ENCODE measurements around the gene ADD1. TPM values are rescaled to one million over a fixed set of nuclear protein-coding genes. Genes with fewer than 3 reads are reported as not detected.
"Not testable (repeated sequence)": the region's sequence is repeated elsewhere in the genome, so short reads cannot be mapped to it uniquely, and the experiment has no call there.

Gene ADD1
- polyA plus RNA-seq, 4 donors = 158 to 262 (median 177) TPM

- H3K9me3 ChIP-seq (ENCODE audit: control insufficient read depth in 2 of 2, insufficient read depth in 1 of 2, low read depth in 1 of 2, low read length in 1 of 2) = peaks cover 0 to 2% of the 10 kb centered on the region in 2 donors
- FAIRE-seq (no peak), DNase-seq (no peak)
- WGBS, 3 donors = 95 to 96% (median 96%) methylated on average over 16 of the region's 16 CpGs
- no peak overlapping the region for H3K4me3 ChIP-seq (ENCODE audit: low read depth in 1 of 3, low read length in 3 of 3)
- H3K27me3 ChIP-seq (ENCODE audit: control insufficient read depth in 3 of 3, insufficient read depth in 3 of 3, low read length in 3 of 3) = no peaks in the 10 kb centered on the region
- H3K27ac ChIP-seq (ENCODE audit: low read depth in 1 of 3, low read length in 2 of 3) = no peak overlapping the region
- peaks cover 0 to 7% (median 0%) of the 10 kb centered on the region in 3 donors for H3K4me1 ChIP-seq (ENCODE audit: control insufficient read depth in 3 of 3, insufficient read depth in 2 of 3, low read depth in 1 of 3, low read length in 2 of 3)
- H3K36me3 ChIP-seq (ENCODE audit: control insufficient read depth in 3 of 3, insufficient read depth in 2 of 3, low read depth in 1 of 3, low read length in 3 of 3) = peaks cover 10 to 81% (median 13%) of the 10 kb centered on the region in 3 donors
Observed at GRCh38 chr4:2950221-2950989, 106.8 kb downstream of the ADD1 start.

- no peaks in the 10 kb centered on the region for H3K27me3 ChIP-seq (ENCODE audit: control insufficient read depth in 3 of 3, insufficient read depth in 3 of 3, low read length in 3 of 3)
- WGBS, 3 donors = 74 to 87% (median 77%) methylated on average over 6 of the region's 6 CpGs
- FAIRE-seq (no peak), DNase-seq (no peak)
- peaks cover 0 to 2% of the 10 kb centered on the region in 2 donors for H3K9me3 ChIP-seq (ENCODE audit: control insufficient read depth in 2 of 2, insufficient read depth in 1 of 2, low read depth in 1 of 2, low read length in 1 of 2)
- no peaks in the 10 kb centered on the region for H3K4me1 ChIP-seq (ENCODE audit: control insufficient read depth in 3 of 3, insufficient read depth in 2 of 3, low read depth in 1 of 3, low read length in 2 of 3)
- H3K4me3 ChIP-seq (ENCODE audit: low read depth in 1 of 3, low read length in 3 of 3) = no peak overlapping the region
- peaks cover 13 to 73% (median 14%) of the 10 kb centered on the region in 3 donors for H3K36me3 ChIP-seq (ENCODE audit: control insufficient read depth in 3 of 3, insufficient read depth in 2 of 3, low read depth in 1 of 3, low read length in 3 of 3)
- H3K27ac ChIP-seq (ENCODE audit: low read depth in 1 of 3, low read length in 2 of 3) = no peak overlapping the region
Observed at GRCh38 chr4:2953496-2953895, 109.9 kb downstream of the ADD1 start.

GRCh38 chr4:2954358-2955185 is 110.9 kb downstream of the ADD1 start:
- Histone ChIP-seq H3K4me3 (ENCODE audit: low read depth in 1 of 3, low read length in 3 of 3) (no peak overlapping the region), H3K9me3 (ENCODE audit: control insufficient read depth in 2 of 2, insufficient read depth in 1 of 2, low read depth in 1 of 2, low read length in 1 of 2) (peaks cover 0 to 1% of the 10 kb centered on the region in 2 donors), H3K27me3 (ENCODE audit: control insufficient read depth in 3 of 3, insufficient read depth in 3 of 3, low read length in 3 of 3) (no peaks in the 10 kb centered on the region), H3K4me1 (ENCODE audit: control insufficient read depth in 3 of 3, insufficient read depth in 2 of 3, low read depth in 1 of 3, low read length in 2 of 3) (no peaks in the 10 kb centered on the region), H3K27ac (ENCODE audit: low read depth in 1 of 3, low read length in 2 of 3) (peak overlapping the region in 1 of 3 donors; percentile 63), H3K36me3 (ENCODE audit: control insufficient read depth in 3 of 3, insufficient read depth in 2 of 3, low read depth in 1 of 3, low read length in 3 of 3) (peaks cover 12 to 68% (median 14%) of the 10 kb centered on the region in 3 donors)
- DNase-seq = no peak
- no peak for FAIRE-seq
- WGBS, 3 donors = 84 to 95% (median 84%) methylated on average over 33 of the region's 33 CpGs

- not testable (repeated sequence) for H3K27ac ChIP-seq (ENCODE audit: low read depth in 1 of 3, low read length in 2 of 3); H3K9me3 ChIP-seq (ENCODE audit: control insufficient read depth in 2 of 2, insufficient read depth in 1 of 2, low read depth in 1 of 2, low read length in 1 of 2); H3K27me3 ChIP-seq (ENCODE audit: control insufficient read depth in 3 of 3, insufficient read depth in 3 of 3, low read length in 3 of 3); DNase-seq; H3K4me1 ChIP-seq (ENCODE audit: control insufficient read depth in 3 of 3, insufficient read depth in 2 of 3, low read depth in 1 of 3, low read length in 2 of 3); FAIRE-seq; H3K4me3 ChIP-seq (ENCODE audit: low read depth in 1 of 3, low read length in 3 of 3)
- peaks cover 8 to 63% (median 12%) of the 10 kb centered on the region in 3 donors for H3K36me3 ChIP-seq (ENCODE audit: control insufficient read depth in 3 of 3, insufficient read depth in 2 of 3, low read depth in 1 of 3, low read length in 3 of 3)
- 95 to 98% (median 95%) methylated on average over 30 to 44 of the region's 44 CpGs for WGBS, 3 donors
Observed at GRCh38 chr4:2955186-2956044, 111.8 kb downstream of the ADD1 start.

GRCh38 chr4:2958446-2958845 is 114.8 kb downstream of the ADD1 start:
- H3K4me1 ChIP-seq (ENCODE audit: control insufficient read depth in 3 of 3, insufficient read depth in 2 of 3, low read depth in 1 of 3, low read length in 2 of 3) = peaks cover 3 to 9% (median 8%) of the 10 kb centered on the region in 3 donors
- H3K9me3 ChIP-seq (ENCODE audit: control insufficient read depth in 2 of 2, insufficient read depth in 1 of 2, low read depth in 1 of 2, low read length in 1 of 2) = no peaks in the 10 kb centered on the region
- no peak overlapping the region for H3K4me3 ChIP-seq (ENCODE audit: low read depth in 1 of 3, low read length in 3 of 3)
- DNase-seq (no peak), FAIRE-seq (no peak)
- H3K36me3 ChIP-seq (ENCODE audit: control insufficient read depth in 3 of 3, insufficient read depth in 2 of 3, low read depth in 1 of 3, low read length in 3 of 3) = peaks cover 3 to 46% (median 3%) of the 10 kb centered on the region in 3 donors
- H3K27ac ChIP-seq (ENCODE audit: low read depth in 1 of 3, low read length in 2 of 3) = no peak overlapping the region
- no peaks in the 10 kb centered on the region for H3K27me3 ChIP-seq (ENCODE audit: control insufficient read depth in 3 of 3, insufficient read depth in 3 of 3, low read length in 3 of 3)
- 76 to 88% (median 83%) methylated on average over 9 of the region's 9 CpGs for WGBS, 3 donors

GRCh38 chr4:2960450-2960849 is 116.8 kb downstream of the ADD1 start:
- not testable (repeated sequence) for H3K27ac ChIP-seq (ENCODE audit: low read depth in 1 of 3, low read length in 2 of 3)
- 90 to 92% (median 92%) methylated on average over 4 of the region's 4 CpGs for WGBS, 3 donors

GRCh38 chr4:2961421-2961810 is 117.8 kb downstream of the ADD1 start:
- DNase-seq (peak in 1 of 2 donors; percentile 32), FAIRE-seq (no peak)
- Histone ChIP-seq H3K4me3 (ENCODE audit: low read depth in 1 of 3, low read length in 3 of 3) (peak overlapping the region in 1 of 3 donors; percentile 84), H3K27ac (ENCODE audit: low read depth in 1 of 3, low read length in 2 of 3) (no peak overlapping the region), H3K36me3 (ENCODE audit: control insufficient read depth in 3 of 3, insufficient read depth in 2 of 3, low read depth in 1 of 3, low read length in 3 of 3) (peaks cover 0 to 25% (median 3%) of the 10 kb centered on the region in 3 donors), H3K9me3 (ENCODE audit: control insufficient read depth in 2 of 2, insufficient read depth in 1 of 2, low read depth in 1 of 2, low read length in 1 of 2) (no peaks in the 10 kb centered on the region), H3K4me1 (ENCODE audit: control insufficient read depth in 3 of 3, insufficient read depth in 2 of 3, low read depth in 1 of 3, low read length in 2 of 3) (peaks cover 3 to 12% (median 8%) of the 10 kb centered on the region in 3 donors), H3K27me3 (ENCODE audit: control insufficient read depth in 3 of 3, insufficient read depth in 3 of 3, low read length in 3 of 3) (no peaks in the 10 kb centered on the region)
- 46 to 56% (median 49%) methylated on average over 8 of the region's 8 CpGs for WGBS, 3 donors

More at GRCh38 chr4:2960450-2960849, 116.8 kb downstream of the ADD1 start:
- not testable (repeated sequence) for H3K27me3 ChIP-seq (ENCODE audit: control insufficient read depth in 3 of 3, insufficient read depth in 3 of 3, low read length in 3 of 3); H3K4me3 ChIP-seq (ENCODE audit: low read depth in 1 of 3, low read length in 3 of 3); FAIRE-seq; DNase-seq; H3K9me3 ChIP-seq (ENCODE audit: control insufficient read depth in 2 of 2, insufficient read depth in 1 of 2, low read depth in 1 of 2, low read length in 1 of 2)
- H3K36me3 ChIP-seq (ENCODE audit: control insufficient read depth in 3 of 3, insufficient read depth in 2 of 3, low read depth in 1 of 3, low read length in 3 of 3) = peaks cover 2 to 32% (median 3%) of the 10 kb centered on the region in 3 donors
- peaks cover 3 to 12% (median 8%) of the 10 kb centered on the region in 3 donors for H3K4me1 ChIP-seq (ENCODE audit: control insufficient read depth in 3 of 3, insufficient read depth in 2 of 3, low read depth in 1 of 3, low read length in 2 of 3)
